Activated CD8-positive, alpha-beta memory T cell treated with anti-CD3 and anti-CD28 coated beads, Interleukin-2, amount 10 ng/mL, durations not matched to agents 7 days and 5 days (primary cell): ENCODE measurements around the gene MAGOH. TPM values are rescaled to one million over a fixed set of nuclear protein-coding genes. Genes with fewer than 3 reads are reported as not detected.
A peak's percentile ranks its signal among the peaks of the same experiment; 100 is the strongest.
"Not testable (repeated sequence)": the region's sequence is repeated elsewhere in the genome, so short reads cannot be mapped to it uniquely, and the experiment has no call there.

Experiments used
- ATAC-seq: fragments of 150-1000 bp; cut with Tn5 transposase; one replicate; pipeline ENCODE4 v1.10.0; 2021; ENCODE audit warnings: moderate library complexity
- CTCF ChIA-PET: fragments of 350-600 bp; sonication (Branson Sonifier 250); formaldehyde crosslinking; loops from one replicate; lab custom pipeline; 2021; ENCODE audit warnings: antibody characterized with exemption; lab: Charles Lee
- DNase-seq: peaks from one replicate; pipeline ENCODE4 v3.0.0-alpha.2; 2020
- H3K27ac Mint-ChIP-seq: one replicate; pipeline ENCODE4 v1.8.0; 2021; ENCODE audit warnings: mild to moderate bottlenecking, mixed read lengths
- H3K27me3 Mint-ChIP-seq: one replicate; pipeline ENCODE4 v1.8.0; 2021; ENCODE audit warnings: mixed read lengths
- H3K36me3 Mint-ChIP-seq: one replicate; pipeline ENCODE4 v1.8.0; 2021; ENCODE audit warnings: mild to moderate bottlenecking, mixed read lengths
- H3K4me1 Mint-ChIP-seq: one replicate; pipeline ENCODE4 v1.8.0; 2021; ENCODE audit warnings: mixed read lengths
- H3K4me3 Mint-ChIP-seq: one replicate; pipeline ENCODE4 v1.8.0; 2021; ENCODE audit warnings: mild to moderate bottlenecking, moderate library complexity, mixed read lengths
- H3K9me3 Mint-ChIP-seq: one replicate; pipeline ENCODE4 v1.8.0; 2022; ENCODE audit warnings: low read depth, mixed read lengths
- total RNA-seq, 2 experiments: library from RNA; stranded (reverse); gene quantifications; one replicate each; pipeline ENCODE4 v1.2.3, GENCODE V29; 2021

Gene MAGOH
- 10 to 100 TPM; 72.9 to 80.1 TPM for total RNA-seq

GRCh38 chr1:53238197-53239155, at the start of gene MAGOH:
MAGOH (minus strand) TSS chr1:53238518; CDS start chr1:53238448, 70 bp downstream.
- DNase-seq (peak; percentile 97), ATAC-seq (peak; percentile 99)
- Mint-ChIP-seq H3K4me1 (peaks cover 28% of the 10 kb centered on the region), H3K9me3 (no peaks in the 10 kb centered on the region), H3K27ac (peak within 1 kb of the TSS; percentile 96), H3K27me3 (no peaks in the 10 kb centered on the region), H3K4me3 (peak within 1 kb of the TSS; percentile 96), H3K36me3 (peaks cover 17% of the 10 kb centered on the region)
- CTCF ChIA-PET: interaction anchor here (1.1 to 1.3 kb wide), 2 partner anchors 88 to 155 kb away, joined by 3 to 5 read pairs; no protein-coding TSS in a partner anchor

- Mint-ChIP-seq H3K27me3 (no peaks in the 10 kb centered on the region), H3K4me3 (no peak overlapping the region), H3K27ac (no peak overlapping the region), H3K4me1 (peaks cover 6% of the 10 kb centered on the region), H3K36me3 (peaks cover 8% of the 10 kb centered on the region), H3K9me3 (no peaks in the 10 kb centered on the region)
- DNase-seq (no peak), ATAC-seq (no peak)
- CTCF ChIA-PET: interaction anchor here (1.1 to 2.5 kb wide), 2 partner anchors 8 to 106 kb away, joined by 5 to 11 read pairs; no protein-coding TSS in a partner anchor
Measured at GRCh38 chr1:53286955-53287354, 48.6 kb upstream of the MAGOH start.

- CTCF ChIA-PET: interaction anchor here (1.1 to 2.5 kb wide), 2 partner anchors 7 to 107 kb away, joined by 5 to 11 read pairs; no protein-coding TSS in a partner anchor
- Mint-ChIP-seq H3K9me3 (no peaks in the 10 kb centered on the region), H3K27me3 (no peaks in the 10 kb centered on the region), H3K4me1 (peaks cover 4% of the 10 kb centered on the region), H3K27ac (no peak overlapping the region), H3K4me3 (no peak overlapping the region), H3K36me3 (peaks cover 10% of the 10 kb centered on the region)
- ATAC-seq: peak; percentile 47
- peak; percentile 45 for DNase-seq
Measured at GRCh38 chr1:53285969-53286760, 47.8 kb upstream of the MAGOH start.

GRCh38 chr1:53285546-53285945, 47.2 kb upstream of the MAGOH start:
- Mint-ChIP-seq H3K4me1 (peaks cover 4% of the 10 kb centered on the region), H3K9me3 (no peaks in the 10 kb centered on the region), H3K36me3 (peaks cover 10% of the 10 kb centered on the region), H3K27me3 (no peaks in the 10 kb centered on the region), H3K4me3 (no peak overlapping the region), H3K27ac (no peak overlapping the region)
- DNase-seq: no peak
- CTCF ChIA-PET: no interaction called here
- ATAC-seq: no peak

GRCh38 chr1:53284224-53285020, 46.1 kb upstream of the MAGOH start:
- DNase-seq: no peak
- no peaks in the 10 kb centered on the region for H3K9me3 Mint-ChIP-seq
- no peaks in the 10 kb centered on the region for H3K27me3 Mint-ChIP-seq
- H3K36me3 Mint-ChIP-seq: peaks cover 13% of the 10 kb centered on the region
- ATAC-seq: no peak
- CTCF ChIA-PET: no interaction called here
- no peak overlapping the region for H3K27ac Mint-ChIP-seq
- peaks cover 4% of the 10 kb centered on the region for H3K4me1 Mint-ChIP-seq
- no peak overlapping the region for H3K4me3 Mint-ChIP-seq

GRCh38 chr1:53283156-53283555, 44.8 kb upstream of the MAGOH start:
- H3K9me3 Mint-ChIP-seq, H3K4me1 Mint-ChIP-seq, H3K4me3 Mint-ChIP-seq, H3K27me3 Mint-ChIP-seq, CTCF ChIA-PET, ATAC-seq, DNase-seq, H3K27ac Mint-ChIP-seq: not testable (repeated sequence)
- H3K36me3 Mint-ChIP-seq: peaks cover 16% of the 10 kb centered on the region

- ATAC-seq (no peak), DNase-seq (no peak)
- Mint-ChIP-seq H3K9me3 (no peaks in the 10 kb centered on the region), H3K36me3 (peaks cover 23% of the 10 kb centered on the region), H3K27me3 (no peaks in the 10 kb centered on the region), H3K4me3 (no peak overlapping the region), H3K27ac (peak overlapping the region; percentile 47), H3K4me1 (no peaks in the 10 kb centered on the region)
- CTCF ChIA-PET: interaction anchor here (8.0 kb wide), 1 partner anchor 114 kb away, joined by 137 read pairs; no protein-coding TSS in a partner anchor
Measured at GRCh38 chr1:53281133-53281532, 42.8 kb upstream of the MAGOH start.

GRCh38 chr1:53280496-53280895, 42.2 kb upstream of the MAGOH start:
- Mint-ChIP-seq H3K27me3 (no peaks in the 10 kb centered on the region), H3K27ac (no peak overlapping the region), H3K36me3 (peaks cover 26% of the 10 kb centered on the region), H3K9me3 (no peaks in the 10 kb centered on the region), H3K4me3 (no peak overlapping the region), H3K4me1 (no peaks in the 10 kb centered on the region)
- CTCF ChIA-PET: interaction anchor here (8.0 kb wide), 1 partner anchor 114 kb away, joined by 137 read pairs; no protein-coding TSS in a partner anchor
- DNase-seq: no peak
- no peak for ATAC-seq

- no peak for ATAC-seq
- H3K4me1 Mint-ChIP-seq: no peaks in the 10 kb centered on the region
- peaks cover 24% of the 10 kb centered on the region for H3K36me3 Mint-ChIP-seq
- no peak overlapping the region for H3K4me3 Mint-ChIP-seq
- CTCF ChIA-PET: interaction anchor here (0.7 to 8.0 kb wide), 13 partner anchors 8 to 185 kb away, joined by 3 to 137 read pairs (median 5); no protein-coding TSS in a partner anchor
- no peak for DNase-seq
- H3K27me3 Mint-ChIP-seq: no peaks in the 10 kb centered on the region
- H3K27ac Mint-ChIP-seq: peak overlapping the region; percentile 30
- no peaks in the 10 kb centered on the region for H3K9me3 Mint-ChIP-seq
Measured at GRCh38 chr1:53279296-53280200, 41.2 kb upstream of the MAGOH start.

- Mint-ChIP-seq H3K4me3 (no peak overlapping the region), H3K27ac (peak overlapping the region; percentile 32), H3K9me3 (no peaks in the 10 kb centered on the region), H3K4me1 (no peaks in the 10 kb centered on the region), H3K36me3 (peaks cover 25% of the 10 kb centered on the region), H3K27me3 (no peaks in the 10 kb centered on the region)
- ATAC-seq (peak; percentile 72), DNase-seq (peak; percentile 76)
- CTCF ChIA-PET: interaction anchor here (0.6 to 8.0 kb wide), 36 partner anchors 8 to 363 kb away, joined by 3 to 137 read pairs (median 4); no protein-coding TSS in a partner anchor
Measured at GRCh38 chr1:53278298-53278725, 40.0 kb upstream of the MAGOH start.

- Mint-ChIP-seq H3K9me3 (no peaks in the 10 kb centered on the region), H3K4me3 (no peak overlapping the region)
- no peak for DNase-seq
Measured at GRCh38 chr1:53277326-53277725, 39.0 kb upstream of the MAGOH start.

More at GRCh38 chr1:53277326-53277725, 39.0 kb upstream of the MAGOH start:
- Mint-ChIP-seq H3K27me3 (no peaks in the 10 kb centered on the region), H3K4me1 (no peaks in the 10 kb centered on the region), H3K36me3 (peaks cover 27% of the 10 kb centered on the region), H3K27ac (no peak overlapping the region)
- CTCF ChIA-PET: interaction anchor here (1.0 to 8.0 kb wide), 10 partner anchors 8 to 195 kb away, joined by 3 to 137 read pairs (median 5); no protein-coding TSS in a partner anchor
- no peak for ATAC-seq
